GM23338 (cell line): ENCODE measurements around the gene OR8B12.

Source experiments
- CREB1 ChIP-seq: fragments of 250-450 bp; sonication (Bioruptor Pico); IDR thresholded peaks from 2 replicates; pipeline ENCODE4 v1.5.0; 2020; ENCODE audit warnings: low read depth, mild to moderate bottlenecking, moderate library complexity
- EZH2 ChIP-seq: fragments of 200-600 bp; sonication (generic); IDR thresholded peaks from one replicate; pipeline ENCODE4 v1.8.0; 2017; ENCODE audit warnings: antibody characterized with exemption, mild to moderate bottlenecking, low read depth; ENCODE audit not compliant: unreplicated experiment
- EZH2phosphoT487 ChIP-seq: fragments of 200-600 bp; sonication (generic); IDR thresholded peaks from one replicate; pipeline ENCODE4 v1.8.1; 2018; ENCODE audit warnings: antibody characterized with exemption; ENCODE audit not compliant: unreplicated experiment
- JUNB ChIP-seq: IDR thresholded peaks from one replicate; pipeline ENCODE4 v1.6.1; 2016; ENCODE audit warnings: antibody characterized with exemption; ENCODE audit not compliant: unreplicated experiment
- POLR2AphosphoS5 ChIP-seq: IDR thresholded peaks from 2 replicates; pipeline ENCODE4 v1.6.1; 2016; ENCODE audit warnings: antibody characterized with exemption, low read depth
- ZNF331 ChIP-seq: fragments of 250-450 bp; sonication (Bioruptor Pico); IDR thresholded peaks from 2 replicates; pipeline ENCODE4 v1.5.0; 2020; ENCODE audit warnings: low read depth, mild to moderate bottlenecking, moderate library complexity
- TF ChIP-seq, protein P1 (sequence below), 2 experiments: fragments of 200-600 bp in 1 of 2; sonication (generic) in 1 of 2; conservative IDR thresholded peaks; 2 replicates each; pipeline versions ENCODE4 v1.5.1 to v1.6.1; 2016 to 2017; ENCODE audit warnings: antibody characterized with exemption in 2 of 2, low read depth in 2 of 2, mild to moderate bottlenecking in 2 of 2, moderate library complexity in 1 of 2
- TF ChIP-seq, protein P2 (sequence below): IDR thresholded peaks from one replicate; pipeline ENCODE4 v1.6.1; 2018; ENCODE audit warnings: antibody characterized with exemption; ENCODE audit not compliant: unreplicated experiment
- TF ChIP-seq, protein P3 (sequence below): IDR thresholded peaks from 2 replicates; pipeline ENCODE4 v1.6.1; 2016; ENCODE audit warnings: antibody characterized with exemption

GRCh38 chr11:124499711-124500110, 43.7 kb downstream of the OR8B12 start:
- TF ChIP-seq, protein P1, sequence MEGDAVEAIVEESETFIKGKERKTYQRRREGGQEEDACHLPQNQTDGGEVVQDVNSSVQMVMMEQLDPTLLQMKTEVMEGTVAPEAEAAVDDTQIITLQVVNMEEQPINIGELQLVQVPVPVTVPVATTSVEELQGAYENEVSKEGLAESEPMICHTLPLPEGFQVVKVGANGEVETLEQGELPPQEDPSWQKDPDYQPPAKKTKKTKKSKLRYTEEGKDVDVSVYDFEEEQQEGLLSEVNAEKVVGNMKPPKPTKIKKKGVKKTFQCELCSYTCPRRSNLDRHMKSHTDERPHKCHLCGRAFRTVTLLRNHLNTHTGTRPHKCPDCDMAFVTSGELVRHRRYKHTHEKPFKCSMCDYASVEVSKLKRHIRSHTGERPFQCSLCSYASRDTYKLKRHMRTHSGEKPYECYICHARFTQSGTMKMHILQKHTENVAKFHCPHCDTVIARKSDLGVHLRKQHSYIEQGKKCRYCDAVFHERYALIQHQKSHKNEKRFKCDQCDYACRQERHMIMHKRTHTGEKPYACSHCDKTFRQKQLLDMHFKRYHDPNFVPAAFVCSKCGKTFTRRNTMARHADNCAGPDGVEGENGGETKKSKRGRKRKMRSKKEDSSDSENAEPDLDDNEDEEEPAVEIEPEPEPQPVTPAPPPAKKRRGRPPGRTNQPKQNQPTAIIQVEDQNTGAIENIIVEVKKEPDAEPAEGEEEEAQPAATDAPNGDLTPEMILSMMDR (conservative IDR thresholded peaks at IDR 0.05; ENCODE audit: low read depth in 2 of 2): no peak
- TF ChIP-seq POLR2AphosphoS5: no peak
- TF ChIP-seq, protein P2, sequence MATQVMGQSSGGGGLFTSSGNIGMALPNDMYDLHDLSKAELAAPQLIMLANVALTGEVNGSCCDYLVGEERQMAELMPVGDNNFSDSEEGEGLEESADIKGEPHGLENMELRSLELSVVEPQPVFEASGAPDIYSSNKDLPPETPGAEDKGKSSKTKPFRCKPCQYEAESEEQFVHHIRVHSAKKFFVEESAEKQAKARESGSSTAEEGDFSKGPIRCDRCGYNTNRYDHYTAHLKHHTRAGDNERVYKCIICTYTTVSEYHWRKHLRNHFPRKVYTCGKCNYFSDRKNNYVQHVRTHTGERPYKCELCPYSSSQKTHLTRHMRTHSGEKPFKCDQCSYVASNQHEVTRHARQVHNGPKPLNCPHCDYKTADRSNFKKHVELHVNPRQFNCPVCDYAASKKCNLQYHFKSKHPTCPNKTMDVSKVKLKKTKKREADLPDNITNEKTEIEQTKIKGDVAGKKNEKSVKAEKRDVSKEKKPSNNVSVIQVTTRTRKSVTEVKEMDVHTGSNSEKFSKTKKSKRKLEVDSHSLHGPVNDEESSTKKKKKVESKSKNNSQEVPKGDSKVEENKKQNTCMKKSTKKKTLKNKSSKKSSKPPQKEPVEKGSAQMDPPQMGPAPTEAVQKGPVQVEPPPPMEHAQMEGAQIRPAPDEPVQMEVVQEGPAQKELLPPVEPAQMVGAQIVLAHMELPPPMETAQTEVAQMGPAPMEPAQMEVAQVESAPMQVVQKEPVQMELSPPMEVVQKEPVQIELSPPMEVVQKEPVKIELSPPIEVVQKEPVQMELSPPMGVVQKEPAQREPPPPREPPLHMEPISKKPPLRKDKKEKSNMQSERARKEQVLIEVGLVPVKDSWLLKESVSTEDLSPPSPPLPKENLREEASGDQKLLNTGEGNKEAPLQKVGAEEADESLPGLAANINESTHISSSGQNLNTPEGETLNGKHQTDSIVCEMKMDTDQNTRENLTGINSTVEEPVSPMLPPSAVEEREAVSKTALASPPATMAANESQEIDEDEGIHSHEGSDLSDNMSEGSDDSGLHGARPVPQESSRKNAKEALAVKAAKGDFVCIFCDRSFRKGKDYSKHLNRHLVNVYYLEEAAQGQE: no peak
- TF ChIP-seq ZNF331 (CRISPR knock-in tag): no peak
- TF ChIP-seq EZH2phosphoT487: no peak
- no peak for TF ChIP-seq EZH2
- TF ChIP-seq CREB1 (CRISPR knock-in tag): no peak
- no peak for TF ChIP-seq JUNB
- TF ChIP-seq, protein P3, sequence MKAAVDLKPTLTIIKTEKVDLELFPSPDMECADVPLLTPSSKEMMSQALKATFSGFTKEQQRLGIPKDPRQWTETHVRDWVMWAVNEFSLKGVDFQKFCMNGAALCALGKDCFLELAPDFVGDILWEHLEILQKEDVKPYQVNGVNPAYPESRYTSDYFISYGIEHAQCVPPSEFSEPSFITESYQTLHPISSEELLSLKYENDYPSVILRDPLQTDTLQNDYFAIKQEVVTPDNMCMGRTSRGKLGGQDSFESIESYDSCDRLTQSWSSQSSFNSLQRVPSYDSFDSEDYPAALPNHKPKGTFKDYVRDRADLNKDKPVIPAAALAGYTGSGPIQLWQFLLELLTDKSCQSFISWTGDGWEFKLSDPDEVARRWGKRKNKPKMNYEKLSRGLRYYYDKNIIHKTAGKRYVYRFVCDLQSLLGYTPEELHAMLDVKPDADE: no peak
